Stimulated activated naive B cell treated with anti-CD40 and anti-IgM and Interleukin-4, amounts not matched to agents 10 μg/mL and 1 μg/mL and 100 μg/mL, for 72 hours (primary cell): ENCODE data around the gene SNRK.

Source experiments
- ATAC-seq, 2 donors: fragments of 150-1000 bp; cut with Tn5 transposase; replicated peaks; 2 replicates each; pipeline ENCODE4 v1.10.0; 2021; ENCODE audit warnings: moderate library complexity in 1 of 2
- DNase-seq: peaks from one replicate; pipeline ENCODE4 v3.0.0; 2021
- H3K27ac Mint-ChIP-seq: one replicate; pipeline ENCODE4 v1.8.0; 2022; ENCODE audit warnings: mild to moderate bottlenecking, mixed read lengths
- H3K27me3 Mint-ChIP-seq, 2 donors: one replicate each; pipeline ENCODE4 v1.8.0; 2022; ENCODE audit warnings: mixed read lengths in 2 of 2
- H3K36me3 Mint-ChIP-seq, 2 donors: one replicate each; pipeline ENCODE4 v1.8.0; 2022; ENCODE audit warnings: mixed read lengths in 2 of 2, mild to moderate bottlenecking in 1 of 2
- H3K4me1 Mint-ChIP-seq, 2 donors: one replicate each; pipeline ENCODE4 v1.8.0; 2022; ENCODE audit warnings: mixed read lengths in 2 of 2, mild to moderate bottlenecking in 1 of 2
- H3K4me3 Mint-ChIP-seq, 2 donors: one replicate each; pipeline ENCODE4 v1.8.0; 2022; ENCODE audit warnings: mild to moderate bottlenecking in 2 of 2, mixed read lengths in 2 of 2, moderate library complexity in 1 of 2
- H3K9me3 Mint-ChIP-seq, 2 donors: one replicate each; pipeline ENCODE4 v1.8.0; 2022; ENCODE audit warnings: mixed read lengths in 2 of 2, mild to moderate bottlenecking in 1 of 2

Gene SNRK

DNA sequence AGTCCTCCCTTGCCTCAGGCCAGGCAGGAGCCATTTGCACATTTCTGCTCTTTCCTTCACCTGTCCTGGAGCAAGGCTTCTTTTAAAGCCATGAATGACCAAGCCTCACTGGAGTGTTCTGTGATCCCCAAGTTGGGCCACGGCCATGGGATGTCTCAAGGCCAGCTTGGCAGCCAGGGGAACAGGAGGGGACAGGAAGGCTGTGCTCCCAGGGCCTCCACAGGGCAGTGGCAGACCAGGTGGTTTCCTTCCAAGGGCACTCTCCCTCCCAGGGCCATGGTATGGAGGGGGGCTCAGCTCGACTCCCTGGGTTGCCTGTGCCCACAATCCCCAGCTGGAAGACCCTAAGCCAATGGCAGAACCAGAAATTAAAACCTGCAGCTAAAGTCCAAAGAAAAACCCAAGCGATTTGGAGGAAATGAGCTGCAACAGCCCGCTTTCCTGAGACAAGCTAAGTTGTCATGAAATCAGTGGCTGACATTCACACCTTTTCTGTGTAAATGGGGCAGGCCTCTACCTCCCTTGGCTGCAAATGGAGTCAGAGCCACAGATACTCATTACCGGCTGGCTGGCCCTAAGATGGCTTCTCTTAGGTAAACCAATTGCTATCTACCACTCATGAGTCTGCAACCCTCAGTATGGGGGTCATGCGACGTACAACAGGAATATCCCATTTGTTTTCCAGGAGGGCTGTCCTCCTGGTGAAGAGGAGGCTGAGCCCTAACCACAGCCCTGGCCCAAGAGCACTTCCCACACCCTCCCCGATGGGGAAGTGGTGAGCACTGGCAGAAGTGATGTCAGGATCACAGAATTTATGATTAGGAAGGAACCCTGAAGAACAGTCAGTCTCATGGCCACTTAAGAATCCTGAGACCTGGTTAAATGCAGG lies 83.3 kb downstream of the SNRK start:
- DNase-seq (no peak), ATAC-seq (no peak)
- Mint-ChIP-seq H3K4me3 (no peak overlapping the region), H3K36me3 (peaks cover 2 to 17% of the 10 kb centered on the region in 2 donors), H3K27me3 (no peaks in the 10 kb centered on the region), H3K27ac (no peak overlapping the region), H3K9me3 (no peaks in the 10 kb centered on the region), H3K4me1 (no peaks in the 10 kb centered on the region)

DNA sequence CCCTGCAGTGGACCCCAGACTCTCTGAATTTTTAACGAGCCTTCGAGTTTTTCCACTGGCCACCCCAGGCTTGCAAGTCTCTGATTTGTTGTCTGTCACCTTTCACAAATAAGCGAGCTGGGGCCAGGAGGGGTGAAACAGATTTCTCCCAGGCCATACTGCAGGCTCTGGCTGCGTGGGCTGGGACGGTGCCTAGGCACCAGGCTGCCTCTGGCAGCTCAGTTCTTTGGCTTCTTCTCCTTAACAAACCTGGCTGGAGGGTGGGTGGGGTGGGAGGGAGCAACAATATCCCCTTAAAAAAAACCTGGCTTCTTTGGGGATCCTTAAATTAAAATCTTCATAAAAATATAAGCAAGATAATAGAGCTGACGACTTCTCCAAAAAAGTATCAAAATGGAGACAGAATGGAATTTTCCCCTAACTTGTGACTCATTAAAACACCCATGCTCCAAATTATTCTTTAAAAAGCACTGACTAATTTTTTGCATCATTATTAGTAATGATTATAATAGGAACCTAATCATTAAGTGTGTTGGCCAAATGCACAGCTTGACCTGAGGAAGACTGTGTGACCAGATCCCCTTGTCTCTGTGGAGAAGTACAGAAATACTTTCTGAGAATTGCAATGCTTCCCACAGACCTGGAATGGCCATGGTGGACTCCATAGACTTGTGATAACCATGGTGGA lies 84.1 kb downstream of the SNRK start:
- H3K4me3 Mint-ChIP-seq: no peak overlapping the region
- no peaks in the 10 kb centered on the region for H3K27me3 Mint-ChIP-seq
- no peaks in the 10 kb centered on the region for H3K9me3 Mint-ChIP-seq
- peaks cover 2 to 9% of the 10 kb centered on the region in 2 donors for H3K36me3 Mint-ChIP-seq
- no peak overlapping the region for H3K27ac Mint-ChIP-seq
- ATAC-seq: no peak
- no peaks in the 10 kb centered on the region for H3K4me1 Mint-ChIP-seq
- DNase-seq: no peak

- no peak for ATAC-seq
- Mint-ChIP-seq H3K36me3 (no peaks in the 10 kb centered on the region), H3K4me1 (no peaks in the 10 kb centered on the region), H3K27me3 (no peaks in the 10 kb centered on the region), H3K4me3 (no peak overlapping the region), H3K27ac (no peak overlapping the region), H3K9me3 (no peaks in the 10 kb centered on the region)
- DNase-seq: no peak
Observed at GRCh38 chr3:43371494-43371893, 85.2 kb downstream of the SNRK start.

- no peak for ATAC-seq
Observed at GRCh38 chr3:43372007-43372740, 85.8 kb downstream of the SNRK start.

GRCh38 chr3:43372809-43373559 lies 86.6 kb downstream of the SNRK start:
- no peak overlapping the region for H3K27ac Mint-ChIP-seq
- H3K4me3 Mint-ChIP-seq: no peak overlapping the region
- no peaks in the 10 kb centered on the region for H3K9me3 Mint-ChIP-seq
- H3K4me1 Mint-ChIP-seq: no peaks in the 10 kb centered on the region
- no peaks in the 10 kb centered on the region for H3K27me3 Mint-ChIP-seq
- DNase-seq (no peak), ATAC-seq (no peak)
- no peaks in the 10 kb centered on the region for H3K36me3 Mint-ChIP-seq

More at GRCh38 chr3:43372007-43372740, 85.8 kb downstream of the SNRK start:
- Mint-ChIP-seq H3K27me3 (no peaks in the 10 kb centered on the region), H3K27ac (no peak overlapping the region), H3K4me3 (no peak overlapping the region), H3K4me1 (no peaks in the 10 kb centered on the region), H3K36me3 (no peaks in the 10 kb centered on the region), H3K9me3 (no peaks in the 10 kb centered on the region)
- no peak for DNase-seq

GRCh38 chr3:43373560-43373928 lies 87.2 kb downstream of the SNRK start:
- no peaks in the 10 kb centered on the region for H3K36me3 Mint-ChIP-seq
- DNase-seq: no peak
- no peak for ATAC-seq
- peaks cover 0 to 1% of the 10 kb centered on the region in 2 donors for H3K4me1 Mint-ChIP-seq
- no peaks in the 10 kb centered on the region for H3K9me3 Mint-ChIP-seq
- H3K27me3 Mint-ChIP-seq: no peaks in the 10 kb centered on the region
- H3K27ac Mint-ChIP-seq: no peak overlapping the region
- H3K4me3 Mint-ChIP-seq: no peak overlapping the region

DNA sequence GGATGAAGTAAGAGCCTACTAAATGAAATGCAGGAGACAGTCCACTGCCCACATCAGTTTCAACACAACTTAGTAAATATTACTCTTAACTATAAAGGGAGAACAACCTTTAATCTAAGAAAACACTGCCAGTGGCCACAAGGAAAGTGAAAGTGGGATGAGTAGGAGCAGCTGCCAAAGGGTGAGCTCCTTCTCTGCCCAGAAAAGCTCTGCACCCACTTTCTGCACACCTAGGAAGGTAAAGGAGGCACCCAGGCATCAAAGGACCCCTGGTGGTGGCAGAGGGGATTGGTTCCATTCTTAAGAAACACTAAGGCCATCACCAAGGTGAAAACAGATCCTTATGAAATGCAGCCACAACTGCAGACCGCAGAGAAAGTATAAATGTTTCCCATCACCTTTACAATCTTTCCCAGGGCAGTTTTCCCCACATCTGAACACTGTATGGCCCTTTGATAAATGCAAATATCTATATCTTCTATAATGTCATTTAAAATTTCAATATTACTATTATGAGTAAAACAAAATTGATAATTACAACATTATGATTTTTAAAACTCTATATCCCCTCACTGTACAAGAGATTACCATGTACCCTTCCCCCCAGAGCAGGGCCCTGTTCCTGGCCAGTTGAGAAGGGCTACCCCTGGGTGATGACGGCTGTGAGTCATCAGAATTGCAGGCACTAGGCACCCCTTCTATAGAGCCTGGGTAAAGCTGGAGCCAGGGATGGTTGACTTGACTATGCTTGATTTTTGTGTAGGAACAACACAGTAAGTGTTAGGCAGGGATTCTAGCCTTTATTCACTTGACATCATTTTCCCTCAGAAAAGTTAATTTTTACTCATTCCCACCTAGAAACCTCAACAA lies 92.0 kb downstream of the SNRK start:
- H3K4me3 Mint-ChIP-seq: no peak overlapping the region
- H3K4me1 Mint-ChIP-seq: peaks cover 0 to 1% of the 10 kb centered on the region in 2 donors
- ATAC-seq (peak; percentile 84 to 88), DNase-seq (peak; percentile 27)
- H3K27me3 Mint-ChIP-seq: peaks cover 0 to 4% of the 10 kb centered on the region in 2 donors
- H3K27ac Mint-ChIP-seq: no peak overlapping the region
- H3K9me3 Mint-ChIP-seq: peaks cover 0 to 1% of the 10 kb centered on the region in 2 donors
- H3K36me3 Mint-ChIP-seq: no peaks in the 10 kb centered on the region

GRCh38 chr3:43379343-43379742 lies 93.0 kb downstream of the SNRK start:
- Mint-ChIP-seq H3K9me3 (peaks cover 0 to 3% of the 10 kb centered on the region in 2 donors), H3K4me3 (no peak overlapping the region), H3K36me3 (no peaks in the 10 kb centered on the region), H3K27ac (no peak overlapping the region), H3K27me3 (peaks cover 0 to 4% of the 10 kb centered on the region in 2 donors), H3K4me1 (peaks cover 0 to 1% of the 10 kb centered on the region in 2 donors)
- ATAC-seq (no peak), DNase-seq (no peak)

DNA sequence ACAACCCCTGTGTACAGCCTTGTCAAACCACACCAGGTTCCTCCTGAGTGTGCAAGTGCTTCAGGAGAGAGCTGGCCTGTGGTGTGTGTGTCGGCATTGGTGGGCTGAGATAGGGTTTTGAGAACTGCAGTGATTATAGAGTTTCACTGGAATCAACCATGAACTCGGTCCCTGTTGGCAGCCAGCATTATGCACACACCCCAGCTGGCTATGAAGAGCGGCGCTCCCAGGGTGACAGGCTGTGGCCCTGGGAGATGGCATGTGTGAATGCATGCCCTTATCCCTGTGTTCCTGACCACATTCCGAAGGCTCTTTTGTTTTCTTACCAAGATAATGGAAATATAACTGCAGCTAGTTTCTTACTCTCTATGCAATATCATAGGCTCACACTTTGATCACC lies 101.8 kb downstream of the SNRK start:
- DNase-seq (no peak), ATAC-seq (no peak)
- Mint-ChIP-seq H3K27me3 (no peaks in the 10 kb centered on the region), H3K4me1 (peaks cover 11 to 13% of the 10 kb centered on the region in 2 donors), H3K36me3 (no peaks in the 10 kb centered on the region), H3K9me3 (peaks cover 0 to 4% of the 10 kb centered on the region in 2 donors), H3K4me3 (no peak overlapping the region), H3K27ac (no peak overlapping the region)

DNA sequence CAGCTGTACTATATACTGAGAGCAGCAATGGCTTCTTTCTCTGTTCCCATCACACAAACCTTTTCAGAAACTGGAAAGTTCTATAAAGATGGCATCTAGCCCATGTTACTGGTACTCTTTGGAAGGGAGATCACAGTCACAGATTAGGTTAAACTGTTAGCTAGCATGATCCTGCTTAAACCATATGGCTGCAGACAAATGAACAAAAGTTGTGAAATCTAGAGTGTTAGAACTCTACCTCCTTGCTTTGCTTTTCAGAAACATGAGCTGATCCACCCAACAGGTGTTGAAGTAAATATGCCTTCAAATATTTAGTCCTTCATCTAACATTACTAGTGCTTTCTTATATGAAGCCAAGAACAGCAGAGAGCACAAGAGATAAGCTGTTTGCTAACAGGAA lies 102.6 kb downstream of the SNRK start:
- no peak overlapping the region for H3K27ac Mint-ChIP-seq
- H3K4me1 Mint-ChIP-seq: peaks cover 11 to 15% of the 10 kb centered on the region in 2 donors
- no peaks in the 10 kb centered on the region for H3K27me3 Mint-ChIP-seq
- no peaks in the 10 kb centered on the region for H3K36me3 Mint-ChIP-seq
- DNase-seq: no peak
- ATAC-seq: no peak
- H3K9me3 Mint-ChIP-seq: peaks cover 0 to 6% of the 10 kb centered on the region in 2 donors
- no peak overlapping the region for H3K4me3 Mint-ChIP-seq

- peak overlapping the region; percentile 4 for H3K27ac Mint-ChIP-seq
- peak overlapping the region in 1 of 2 donors; percentile 38 for H3K4me3 Mint-ChIP-seq
- peak; percentile 40 for DNase-seq
- H3K27me3 Mint-ChIP-seq: no peaks in the 10 kb centered on the region
- peak; percentile 95 to 97 for ATAC-seq
- H3K9me3 Mint-ChIP-seq: peaks cover 0 to 3% of the 10 kb centered on the region in 2 donors
- peaks cover 15 to 19% of the 10 kb centered on the region in 2 donors for H3K4me1 Mint-ChIP-seq
- H3K36me3 Mint-ChIP-seq: no peaks in the 10 kb centered on the region
Observed at GRCh38 chr3:43389388-43390254, 103.3 kb downstream of the SNRK start.

- Mint-ChIP-seq H3K9me3 (peaks cover 0 to 3% of the 10 kb centered on the region in 2 donors), H3K36me3 (no peaks in the 10 kb centered on the region), H3K4me3 (no peak overlapping the region), H3K4me1 (peaks cover 15 to 19% of the 10 kb centered on the region in 2 donors), H3K27me3 (no peaks in the 10 kb centered on the region), H3K27ac (peak overlapping the region; percentile 4)
- DNase-seq: no peak
- ATAC-seq: no peak
Observed at GRCh38 chr3:43390255-43390588, 103.9 kb downstream of the SNRK start.
